ENCODE data around the gene MDGA2. TPM values are rescaled to one million over a fixed set of nuclear protein-coding genes. Genes with fewer than 3 reads are reported as not detected.
A peak's percentile ranks its signal among the peaks of the same experiment; 100 is the strongest.

Gene MDGA2
- total RNA-seq, 1 donor from 2014 or later = not detected

DNA sequence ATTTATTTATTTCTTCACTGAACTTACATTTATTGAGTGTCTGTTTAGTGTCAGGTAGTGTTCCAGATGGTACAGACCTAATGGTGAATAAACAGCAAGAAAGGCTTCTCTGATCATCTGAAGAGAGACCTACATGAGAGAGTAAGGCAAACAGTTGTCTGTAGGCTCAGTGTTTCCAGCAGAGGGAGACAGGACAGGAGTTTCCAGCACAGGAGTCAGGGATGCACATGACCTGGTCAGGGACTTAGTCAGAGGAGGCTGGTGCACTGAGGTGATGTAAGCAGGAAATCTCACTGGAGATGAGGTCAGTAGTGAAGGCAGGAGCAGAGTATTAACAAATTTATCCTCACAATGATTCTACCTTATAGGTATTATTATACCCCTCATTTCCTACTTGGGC is 233.2 kb downstream of the MDGA2 start:
- H3K9me3 ChIP-seq = no peaks in the 10 kb centered on the region
- H3K27ac ChIP-seq = no peak overlapping the region
- H3K4me1 ChIP-seq = no peaks in the 10 kb centered on the region
- DNase-seq (no peak), ATAC-seq (peak; percentile 48)
- TF ChIP-seq, protein P1, sequence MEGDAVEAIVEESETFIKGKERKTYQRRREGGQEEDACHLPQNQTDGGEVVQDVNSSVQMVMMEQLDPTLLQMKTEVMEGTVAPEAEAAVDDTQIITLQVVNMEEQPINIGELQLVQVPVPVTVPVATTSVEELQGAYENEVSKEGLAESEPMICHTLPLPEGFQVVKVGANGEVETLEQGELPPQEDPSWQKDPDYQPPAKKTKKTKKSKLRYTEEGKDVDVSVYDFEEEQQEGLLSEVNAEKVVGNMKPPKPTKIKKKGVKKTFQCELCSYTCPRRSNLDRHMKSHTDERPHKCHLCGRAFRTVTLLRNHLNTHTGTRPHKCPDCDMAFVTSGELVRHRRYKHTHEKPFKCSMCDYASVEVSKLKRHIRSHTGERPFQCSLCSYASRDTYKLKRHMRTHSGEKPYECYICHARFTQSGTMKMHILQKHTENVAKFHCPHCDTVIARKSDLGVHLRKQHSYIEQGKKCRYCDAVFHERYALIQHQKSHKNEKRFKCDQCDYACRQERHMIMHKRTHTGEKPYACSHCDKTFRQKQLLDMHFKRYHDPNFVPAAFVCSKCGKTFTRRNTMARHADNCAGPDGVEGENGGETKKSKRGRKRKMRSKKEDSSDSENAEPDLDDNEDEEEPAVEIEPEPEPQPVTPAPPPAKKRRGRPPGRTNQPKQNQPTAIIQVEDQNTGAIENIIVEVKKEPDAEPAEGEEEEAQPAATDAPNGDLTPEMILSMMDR (IDR thresholded peaks at IDR 0.05) = no peak
- no peaks in the 10 kb centered on the region for H3K27me3 ChIP-seq
- intact Hi-C loops (cut with DNase I) = no loop called here
- no peaks in the 10 kb centered on the region for H3K36me3 ChIP-seq
- no peak overlapping the region for H3K4me3 ChIP-seq

DNA sequence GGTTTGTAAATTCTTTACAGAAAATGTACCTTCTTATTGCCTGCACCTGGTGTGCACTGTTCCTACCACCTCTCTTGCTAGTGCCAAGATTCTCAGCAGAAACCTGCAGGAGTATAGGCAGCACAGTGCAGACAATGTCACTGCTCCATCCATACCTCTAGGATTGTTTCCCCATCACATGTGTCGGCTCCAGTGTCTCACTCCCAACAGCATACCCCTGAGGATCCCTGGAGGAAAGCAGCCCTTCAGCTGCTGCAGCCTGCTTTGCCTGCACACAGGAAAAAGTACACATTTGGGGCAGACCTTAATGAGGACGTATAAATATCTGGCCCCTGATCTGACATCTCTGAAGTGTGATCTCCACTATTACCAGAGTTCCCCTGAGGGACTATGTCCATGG is 235.5 kb downstream of the MDGA2 start:
- TF ChIP-seq, protein P1 (IDR thresholded peaks at IDR 0.05) = no peak

GRCh38 chr14:47438650-47439140 is 236.7 kb downstream of the MDGA2 start:
- no peak overlapping the region for H3K4me3 ChIP-seq
- ATAC-seq = no peak
- no peaks in the 10 kb centered on the region for H3K27me3 ChIP-seq
- intact Hi-C loops (cut with DNase I) = no loop called here
- TF ChIP-seq, protein P1 (IDR thresholded peaks at IDR 0.05) = no peak
- H3K9me3 ChIP-seq = no peaks in the 10 kb centered on the region
- no peaks in the 10 kb centered on the region for H3K4me1 ChIP-seq
- H3K36me3 ChIP-seq = no peaks in the 10 kb centered on the region
- H3K27ac ChIP-seq = no peak overlapping the region
- no peak for DNase-seq

More for the DNA sequence above, 235.5 kb downstream of the MDGA2 start:
- intact Hi-C loops (cut with DNase I) = no loop called here
- Histone ChIP-seq H3K9me3 (no peaks in the 10 kb centered on the region), H3K27me3 (no peaks in the 10 kb centered on the region), H3K27ac (no peak overlapping the region), H3K36me3 (no peaks in the 10 kb centered on the region), H3K4me3 (no peak overlapping the region), H3K4me1 (no peaks in the 10 kb centered on the region)
- no peak for DNase-seq
- ATAC-seq = no peak

DNA sequence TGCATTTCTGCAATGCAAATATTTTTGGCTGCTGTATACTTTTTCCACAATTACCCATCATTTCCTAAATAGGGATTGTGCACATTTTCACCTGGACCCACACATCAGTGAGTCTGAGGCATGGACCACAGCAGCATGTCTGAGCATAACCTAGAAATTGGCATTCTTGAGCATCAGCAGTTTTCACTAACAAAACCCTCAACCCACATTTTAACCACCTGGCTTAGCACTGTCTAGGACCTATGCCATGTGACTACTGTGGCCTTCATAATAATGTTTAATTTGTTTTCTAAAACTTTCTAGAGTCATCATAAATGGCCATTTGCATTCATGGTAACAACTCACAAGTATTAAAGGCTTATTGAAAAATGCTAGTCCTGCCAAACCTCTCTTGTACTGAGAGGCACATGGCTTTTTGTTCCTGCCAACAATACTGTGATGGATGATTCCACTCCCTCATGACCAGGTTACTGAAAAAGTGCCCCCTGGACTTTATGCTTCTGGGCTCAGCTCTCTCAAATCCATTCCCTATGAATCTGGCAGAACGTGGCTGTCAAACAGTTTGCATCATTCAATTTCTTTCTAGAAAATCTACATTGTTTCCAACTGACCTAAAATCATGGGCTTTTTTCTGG is 240.0 kb downstream of the MDGA2 start:
- intact Hi-C loops (cut with DNase I) = no loop called here
- DNase-seq (no peak), ATAC-seq (no peak)
- Histone ChIP-seq H3K4me3 (no peak overlapping the region), H3K9me3 (no peaks in the 10 kb centered on the region), H3K27ac (no peak overlapping the region), H3K4me1 (no peaks in the 10 kb centered on the region), H3K36me3 (no peaks in the 10 kb centered on the region), H3K27me3 (no peaks in the 10 kb centered on the region)
- TF ChIP-seq, protein P1 (IDR thresholded peaks at IDR 0.05) = no peak

DNA sequence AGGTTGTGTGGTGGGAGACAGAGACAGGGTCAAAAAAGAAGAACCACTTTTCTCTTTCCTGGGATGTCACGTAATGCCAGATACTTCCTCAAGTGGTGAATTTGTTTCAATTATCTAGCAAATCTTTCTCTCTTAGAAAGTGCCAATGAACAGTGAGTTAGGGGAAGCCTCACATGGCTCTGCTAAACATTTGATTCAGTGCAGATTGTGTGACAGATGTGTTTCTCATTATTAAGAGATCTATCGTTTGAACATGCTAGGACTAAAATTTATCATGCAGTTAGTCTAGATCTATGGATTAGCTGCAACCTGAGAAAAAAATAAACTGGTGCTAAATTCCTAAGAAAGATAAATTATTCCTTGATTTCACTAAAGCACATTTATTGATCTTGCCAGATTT is 247.8 kb downstream of the MDGA2 start:
- DNase-seq (no peak), ATAC-seq (no peak)
- H3K36me3 ChIP-seq = no peaks in the 10 kb centered on the region
- H3K27me3 ChIP-seq = no peaks in the 10 kb centered on the region
- H3K4me3 ChIP-seq = no peak overlapping the region
- H3K27ac ChIP-seq = no peak overlapping the region
- no peaks in the 10 kb centered on the region for H3K4me1 ChIP-seq
- intact Hi-C loops (cut with DNase I) = no loop called here
- no peaks in the 10 kb centered on the region for H3K9me3 ChIP-seq
- TF ChIP-seq, protein P1 (IDR thresholded peaks at IDR 0.05) = no peak

Measured in upper lobe of right lung (tissue), 1 donor.